PC-9 (cell line): ENCODE results near the gene ADAMTS7.

ENCODE experiments used
- CTCF ChIP-seq: fragments of 200-600 bp; sonication (generic); conservative IDR thresholded peaks from 2 replicates; pipeline ENCODE4 v1.6.1; 2017; ENCODE audit warnings: mixed run types, antibody characterized with exemption, mild to moderate bottlenecking, moderate library complexity
- EZH2 ChIP-seq: fragments of 200-600 bp; sonication (generic); IDR thresholded peaks from 2 replicates; pipeline ENCODE4 v1.8.0; 2017; ENCODE audit warnings: antibody characterized with exemption, low read depth

DNA sequence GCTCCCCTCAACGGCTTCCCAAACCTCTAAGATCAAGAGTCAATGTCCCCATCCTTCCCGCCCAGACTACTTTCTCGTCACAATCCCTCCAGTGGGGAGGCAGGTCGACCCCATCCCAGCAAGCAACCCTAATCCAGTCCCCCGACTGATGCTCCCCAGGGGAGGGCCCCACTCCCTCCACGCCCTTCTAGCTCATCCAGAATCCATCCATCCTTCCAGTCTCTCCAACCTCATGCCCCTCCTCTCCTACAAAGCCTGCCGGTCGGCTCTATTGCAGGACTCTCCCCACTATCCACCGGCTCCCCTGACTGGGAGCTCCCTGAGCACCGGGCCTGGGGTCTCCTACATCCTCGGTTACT lies 1.3 kb downstream of the ADAMTS7 start:
- TF ChIP-seq CTCF (no peak), EZH2 (no peak; the same call in 1 of the 2 replicates)
